ENCODE data around the gene E2F4. TPM values are rescaled to one million over a fixed set of nuclear protein-coding genes. Genes with fewer than 3 reads are reported as not detected.
A peak's percentile ranks its signal among the peaks of the same experiment; 100 is the strongest.

The E2F4 gene
- total and polyA plus RNA-seq, 2 of the 8 experiments (the other 6 are each of a cell fraction or from before 2014, with no cell fraction given), result 79.9 to 157 TPM

- FAIRE-seq, result no peak
- no peak for TF ChIP-seq CBX8 (IDR thresholded peaks at IDR 0.05; ENCODE audit: borderline replicate concordance, low read depth, low read length)
- no peak for TF ChIP-seq JUN (IDR thresholded peaks at IDR 0.05; ENCODE audit: low read depth, low read length)
- TF ChIP-seq EP300 (IDR thresholded peaks at IDR 0.05; ENCODE audit: borderline replicate concordance in 1 of 2, low read depth in 2 of 2, low read length in 2 of 2), result no peak
- no peak for TF ChIP-seq PHF8 (conservative IDR thresholded peaks at IDR 0.05; ENCODE audit: low read depth, low read length)
- peak; percentile 76 for TF ChIP-seq TAF1 (IDR thresholded peaks at IDR 0.05; ENCODE audit: low read depth, low read length)
- peak; percentile 25; the same call in 1 of the 2 replicates for TF ChIP-seq SUZ12 (IDR thresholded peaks at IDR 0.05; ENCODE audit: low read length)
- TF ChIP-seq RAD21 (IDR thresholded peaks at IDR 0.05 in 1 of 2, conservative IDR thresholded peaks at IDR 0.05 in 1 of 2; ENCODE audit: low read depth in 2 of 2, low read length in 2 of 2), result no peak
- no peak for TF ChIP-seq POU5F1 (IDR thresholded peaks at IDR 0.05; ENCODE audit: low read depth, low read length)
- no peak for TF ChIP-seq ZNF274 (IDR thresholded peaks at IDR 0.05; ENCODE audit: borderline replicate concordance, extremely low read depth, low read length)
Observed at GRCh38 chr16:67177743-67178699, 13.9 kb upstream of the E2F4 start.

More at GRCh38 chr16:67177743-67178699, 13.9 kb upstream of the E2F4 start:
- CTCF ChIA-PET (ENCODE audit: partially characterized antibody), result interaction anchor here (0.9 to 19.3 kb wide), 9 partner anchors 9 to 221 kb away, joined by 3 to 291 read pairs (median 5); partner anchors contain the start of genes B3GNT9, E2F4, EXOC3L1 and FBXL8
- H3K36me3 ChIP-seq (ENCODE audit: control insufficient read depth in 2 of 4, insufficient read depth in 4 of 4, low read length in 3 of 4), result no peaks in the 10 kb centered on the region
- H3K27me3 ChIP-seq (replicated peaks in 1 of 4; ENCODE audit: control insufficient read depth in 3 of 4, extremely low read depth in 1 of 4, insufficient read depth in 3 of 4, low read length in 3 of 4), result peaks cover 28 to 53% (median 51%) of the 10 kb centered on the region in 4 experiments
- peak overlapping the region; percentile 16; the same call in 1 of the 2 replicates for H2AFZ ChIP-seq (ENCODE audit: low read length)
- H2BK12ac ChIP-seq (ENCODE audit: low read depth, low read length), result peak overlapping the region; percentile 27; the same call in 1 of the 2 replicates
- H3K9ac ChIP-seq (replicated peaks in 1 of 4; ENCODE audit: extremely low read depth in 1 of 4, low read depth in 3 of 4, low read length in 3 of 4), result no peak overlapping the region
- no peaks in the 10 kb centered on the region for H3K79me1 ChIP-seq (ENCODE audit: low read depth, low read length)
- peaks cover 0 to 5% of the 10 kb centered on the region in 2 experiments; a peak in 1 of 4 replicates for H3K79me2 ChIP-seq (ENCODE audit: control insufficient read depth in 1 of 2, insufficient read depth in 2 of 2, low read length in 2 of 2)
- peak overlapping the region; percentile 52 to 89 for H3K4me2 ChIP-seq (ENCODE audit: insufficient read depth in 1 of 2, low read depth in 2 of 2, low read length in 2 of 2)
- peak overlapping the region; percentile 42; the same call in 1 of the 2 replicates for H3K18ac ChIP-seq (ENCODE audit: extremely low read depth, low read length)
- no peak overlapping the region for H2BK120ac ChIP-seq (replicated peaks; ENCODE audit: low read depth, low read length)
- 5% methylated on average over 40 of the region's 73 CpGs; no CpG with 5 or more reads in 1 of the 2 experiments for WGBS, 2 experiments (ENCODE audit: extremely low coverage in 1 of 2, insufficient coverage in 1 of 2, insufficient read length in 1 of 2, insufficient replicate concordance in 2 of 2, low coverage in 1 of 2, low lambda C conversion rate in 2 of 2, missing lambda C conversion rate in 1 of 2)
- H2BK5ac ChIP-seq (ENCODE audit: low read depth, low read length), result peak overlapping the region; percentile 81; the same call in 1 of the 2 replicates
- H3K56ac ChIP-seq (replicated peaks; ENCODE audit: insufficient read length, low read depth, low read length), result no peak overlapping the region
- 0 out of 2 replicates have a peak overlapping the region, but pooled peaks have one; percentile 75 for H2BK15ac ChIP-seq (ENCODE audit: low read length)
- H3K23me2 ChIP-seq (ENCODE audit: low read depth, low read length), result peaks cover 17% of the 10 kb centered on the region
- peak; percentile 86 to 87 for DNase-seq (ENCODE audit: low read depth in 1 of 2, low spot score in 2 of 2)
- 0 out of 2 replicates have a peak overlapping the region, but pooled peaks have one; percentile 19 for H2AK5ac ChIP-seq (ENCODE audit: low read depth, low read length)
- H3K23ac ChIP-seq (ENCODE audit: insufficient read length), result no peak overlapping the region
- H3K4ac ChIP-seq (replicated peaks; ENCODE audit: insufficient read length, low read depth, low read length), result peak overlapping the region; percentile 69
- H4K20me1 ChIP-seq (replicated peaks in 1 of 2; ENCODE audit: control insufficient read depth in 1 of 2, insufficient read depth in 2 of 2, low read length in 2 of 2), result peaks cover 7 to 29% of the 10 kb centered on the region in 2 experiments
- POLR2A ChIA-PET (ENCODE audit: partially characterized antibody), result interaction anchor here (1.5 to 7.3 kb wide), 5 partner anchors 15 to 160 kb away, joined by 3 to 59 read pairs (median 7); partner anchors contain the start of genes B3GNT9, FBXL8, FHOD1 and HSF4
- no peaks in the 10 kb centered on the region for H3K9me3 ChIP-seq (ENCODE audit: insufficient read depth in 2 of 2, low read depth in 1 of 2, low read length in 1 of 2)
- H3K27ac ChIP-seq (ENCODE audit: low read depth, low read length), result no peak overlapping the region
- H4K5ac ChIP-seq (ENCODE audit: insufficient read length, low read depth, low read length), result no peak overlapping the region
- H3K4me3 ChIP-seq (ENCODE audit: extremely low read depth in 1 of 4, insufficient read depth in 2 of 4, low read depth in 3 of 4, low read length in 4 of 4), result peak overlapping the region; percentile 31 to 64 (median 38)
- H2BK20ac ChIP-seq (ENCODE audit: low read length), result peak overlapping the region; percentile 86; the same call in 1 of the 2 replicates
- no peak overlapping the region for H3K14ac ChIP-seq (ENCODE audit: insufficient read length)
- H4K8ac ChIP-seq (ENCODE audit: extremely low read depth, insufficient read depth, low read length), result no peak overlapping the region; the same call in 1 of the 2 replicates
- H3K4me1 ChIP-seq (replicated peaks in 1 of 4; ENCODE audit: control insufficient read depth in 3 of 4, insufficient read depth in 4 of 4, low read length in 3 of 4), result peaks cover 0 to 25% (median 21%) of the 10 kb centered on the region in 4 experiments; a peak in 5 of 7 replicates
- H4K91ac ChIP-seq (replicated peaks; ENCODE audit: insufficient read length, low read length), result peak overlapping the region; percentile 26
